Endodermal cell (in vitro differentiated cells): ENCODE results near the gene SLC26A11. TPM values are rescaled to one million over a fixed set of nuclear protein-coding genes. Genes with fewer than 3 reads are reported as not detected.

Experiments
- DNase-seq: peaks from one replicate; pipeline ENCODE4 v3.0.0-alpha.2; 2017
- H3K27ac ChIP-seq: 2 replicates; pipeline ENCODE4 v1.5.1; 2013; ENCODE audit warnings: mild to moderate bottlenecking, low read depth, low read length, moderate library complexity
- H3K27me3 ChIP-seq: 2 replicates; pipeline ENCODE4 v1.6.1; 2013; ENCODE audit warnings: mild to moderate bottlenecking, low read length, moderate library complexity; ENCODE audit not compliant: insufficient read depth, control insufficient read depth, poor library complexity, severe bottlenecking
- H3K36me3 ChIP-seq: 2 replicates; pipeline ENCODE4 v1.7.0; 2013; ENCODE audit warnings: mild to moderate bottlenecking, low read length, moderate library complexity; ENCODE audit not compliant: control insufficient read depth, insufficient read depth
- H3K4me1 ChIP-seq: one replicate; pipeline ENCODE4 v1.7.0; 2013; ENCODE audit warnings: low read length; ENCODE audit not compliant: control insufficient read depth, insufficient read depth
- H3K4me3 ChIP-seq: 2 replicates; pipeline ENCODE4 v1.5.1; 2013; ENCODE audit warnings: mild to moderate bottlenecking, low read length, moderate library complexity
- H3K9ac ChIP-seq: 2 replicates; pipeline ENCODE4 v1.6.1; 2013; ENCODE audit warnings: mild to moderate bottlenecking, low read length, moderate library complexity; ENCODE audit not compliant: poor library complexity, severe bottlenecking; ENCODE audit errors: extremely low read depth
- H3K9me3 ChIP-seq: 2 replicates; pipeline ENCODE4 v1.6.1; 2013; ENCODE audit warnings: mild to moderate bottlenecking, low read length, moderate library complexity; ENCODE audit not compliant: control insufficient read depth
- H3K27ac Mint-ChIP-seq: 2 replicates; pipeline ENCODE4 v1.8.0; 2020; ENCODE audit warnings: mixed read lengths
- H3K27me3 Mint-ChIP-seq: 2 replicates; pipeline ENCODE4 v1.8.0; 2021; ENCODE audit warnings: mild to moderate bottlenecking, mixed read lengths; ENCODE audit not compliant: insufficient read depth
- H3K36me3 Mint-ChIP-seq: 2 replicates; pipeline ENCODE4 v1.8.0; 2020; ENCODE audit warnings: low read depth, mixed read lengths
- H3K4me1 Mint-ChIP-seq: 2 replicates; pipeline ENCODE4 v1.8.0; 2020; ENCODE audit warnings: mixed read lengths
- H3K4me3 Mint-ChIP-seq: 2 replicates; pipeline ENCODE4 v1.8.0; 2020; ENCODE audit warnings: mild to moderate bottlenecking, moderate library complexity, mixed read lengths
- H3K9me3 Mint-ChIP-seq: 2 replicates; pipeline ENCODE4 v1.8.0; 2020; ENCODE audit warnings: mild to moderate bottlenecking, mixed read lengths
- CTCF ChIP-seq: fragments of 200-600 bp; sonication (generic); conservative IDR thresholded peaks from 2 replicates; pipeline ENCODE4 v1.5.0; 2021; ENCODE audit warnings: antibody characterized with exemption, mild to moderate bottlenecking
- WGBS, 2 experiments: methylation state at CpG; one replicate each; pipeline versions ENCODE4 v1.1.5 to v1.1.7; 2013; ENCODE audit warnings: missing lambda C conversion rate in 2 of 2, mixed read lengths in 1 of 2; ENCODE audit not compliant: insufficient coverage in 1 of 2, insufficient read length in 1 of 2; 5-methylcytosine and 5-hydroxymethylcytosine counted together
- total RNA-seq, 2 donors: library from RNA; stranded (reverse); fragmentation: NEBNext Ultra II Directional in 1 of 2; extraction: Animal tissue kit (Norgen Biotek cat#: 25700) in 1 of 2; gene quantifications; 2 replicates in 1 of 2; 3 replicates in 1 of 2; pipeline ENCODE4 v1.2.1, GENCODE V29; 2021

Gene SLC26A11
- total RNA-seq, 2 donors from 2014 or later, result 43.7 to 48.2 TPM

GRCh38 chr17:80185968-80186367, 34.3 kb upstream of the SLC26A11 start:
- Mint-ChIP-seq H3K9me3 (no peaks in the 10 kb centered on the region), H3K27ac (no peak overlapping the region), H3K36me3 (no peaks in the 10 kb centered on the region), H3K27me3 (no peaks in the 10 kb centered on the region), H3K4me1 (peaks cover 2% of the 10 kb centered on the region), H3K4me3 (no peak overlapping the region)
- Histone ChIP-seq H3K36me3 (no peaks in the 10 kb centered on the region), H3K27ac (no peak overlapping the region), H3K4me1 (no peaks in the 10 kb centered on the region), H3K4me3 (no peak overlapping the region), H3K9ac (no peak overlapping the region), H3K27me3 (no peaks in the 10 kb centered on the region), H3K9me3 (no peaks in the 10 kb centered on the region)
- no peak for DNase-seq
- 93 to 100% methylated on average over 3 to 9 of the region's 9 CpGs for WGBS, 2 experiments
- no peak for TF ChIP-seq CTCF

- Mint-ChIP-seq H3K9me3 (no peaks in the 10 kb centered on the region), H3K4me1 (peaks cover 2% of the 10 kb centered on the region), H3K27me3 (no peaks in the 10 kb centered on the region), H3K36me3 (no peaks in the 10 kb centered on the region), H3K4me3 (no peak overlapping the region), H3K27ac (no peak overlapping the region)
- no peak overlapping the region for H3K4me3 ChIP-seq
- H3K27ac ChIP-seq, result no peak overlapping the region
- no peak overlapping the region for H3K9ac ChIP-seq
- TF ChIP-seq CTCF, result no peak
- H3K36me3 ChIP-seq, result no peaks in the 10 kb centered on the region
- 90 to 91% methylated on average over 15 to 16 of the region's 16 CpGs for WGBS, 2 experiments
- no peak for DNase-seq
- H3K27me3 ChIP-seq, result no peaks in the 10 kb centered on the region
- no peaks in the 10 kb centered on the region for H3K4me1 ChIP-seq
- no peaks in the 10 kb centered on the region for H3K9me3 ChIP-seq
Observed at GRCh38 chr17:80187090-80187489, 33.1 kb upstream of the SLC26A11 start.

GRCh38 chr17:80187515-80187941, 32.7 kb upstream of the SLC26A11 start:
- no peak for TF ChIP-seq CTCF
- Histone ChIP-seq H3K36me3 (no peaks in the 10 kb centered on the region), H3K4me3 (no peak overlapping the region), H3K4me1 (no peaks in the 10 kb centered on the region), H3K9me3 (no peaks in the 10 kb centered on the region), H3K27me3 (no peaks in the 10 kb centered on the region), H3K9ac (no peak overlapping the region), H3K27ac (no peak overlapping the region)
- no peaks in the 10 kb centered on the region for H3K36me3 Mint-ChIP-seq
- no peaks in the 10 kb centered on the region for H3K27me3 Mint-ChIP-seq
- H3K27ac Mint-ChIP-seq, result no peak overlapping the region
- no peak overlapping the region for H3K4me3 Mint-ChIP-seq
- DNase-seq, result no peak
- no peaks in the 10 kb centered on the region for H3K9me3 Mint-ChIP-seq
- WGBS, 2 experiments, result 85 to 91% methylated on average over 15 to 18 of the region's 18 CpGs
- H3K4me1 Mint-ChIP-seq, result peaks cover 2% of the 10 kb centered on the region
